GM19099 (cell line): ENCODE data around the gene VSIG4.

Source experiments
- POLR2A ChIP-seq: IDR thresholded peaks from 3 replicates; pipeline ENCODE4 v1.6.1; 2011; ENCODE audit warnings: low read depth; ENCODE audit not compliant: insufficient read length; ENCODE audit errors: extremely low read depth

The VSIG4 gene

GRCh38 chrX:66036231-66036630, 3.6 kb downstream of the VSIG4 start:
- TF ChIP-seq POLR2A = no peak

GRCh38 chrX:66035667-66036066, 4.2 kb downstream of the VSIG4 start:
- no peak for TF ChIP-seq POLR2A

- TF ChIP-seq POLR2A = no peak
These were observed 9.2 kb downstream of the VSIG4 start for GRCh38 chrX:66030505-66031317.

GRCh38 chrX:66028936-66029335, 10.9 kb downstream of the VSIG4 start:
- no peak for TF ChIP-seq POLR2A

- TF ChIP-seq POLR2A = no peak
These were observed 15.3 kb downstream of the VSIG4 start for GRCh38 chrX:66024570-66024969.

- TF ChIP-seq POLR2A = no peak
These were observed 15.8 kb downstream of the VSIG4 start for GRCh38 chrX:66024092-66024467.

GRCh38 chrX:66023385-66024091, 16.3 kb downstream of the VSIG4 start:
- no peak for TF ChIP-seq POLR2A

GRCh38 chrX:66022632-66023384, 17.1 kb downstream of the VSIG4 start:
- no peak for TF ChIP-seq POLR2A

- TF ChIP-seq POLR2A = no peak
These were observed 17.9 kb downstream of the VSIG4 start for GRCh38 chrX:66021765-66022631.

- no peak for TF ChIP-seq POLR2A
These were observed 18.5 kb downstream of the VSIG4 start for GRCh38 chrX:66021401-66021764.

GRCh38 chrX:66020631-66021334, 19.1 kb downstream of the VSIG4 start:
- no peak for TF ChIP-seq POLR2A

- TF ChIP-seq POLR2A = no peak
These were observed 19.9 kb downstream of the VSIG4 start for GRCh38 chrX:66019974-66020373.

- no peak for TF ChIP-seq POLR2A
These were observed 20.6 kb downstream of the VSIG4 start for GRCh38 chrX:66019310-66019652.
